GM21576 (cell line): ENCODE data around the gene CYB5B.

Source experiments
- ATAC-seq: cut with Tn5 transposase; IDR thresholded peaks from one replicate; pipeline ENCODE4 v1.9.1; 2021; ENCODE audit warnings: mild to moderate bottlenecking, moderate library complexity; ENCODE audit not compliant: unreplicated experiment

CYB5B gene

GRCh38 chr16:69443927-69444631 is 19.7 kb downstream of the CYB5B start:
- ATAC-seq, result no peak

GRCh38 chr16:69444873-69445517 is 20.6 kb downstream of the CYB5B start:
- no peak for ATAC-seq

GRCh38 chr16:69448470-69449193 is 24.2 kb downstream of the CYB5B start:
- no peak for ATAC-seq

GRCh38 chr16:69451166-69451565 is 26.7 kb downstream of the CYB5B start:
- no peak for ATAC-seq

GRCh38 chr16:69453936-69454335 is 29.5 kb downstream of the CYB5B start:
- ATAC-seq, result no peak

GRCh38 chr16:69463876-69464275 is 39.5 kb downstream of the CYB5B start:
- no peak for ATAC-seq

GRCh38 chr16:69465083-69465721 is 40.8 kb downstream of the CYB5B start:
- no peak for ATAC-seq

- no peak for ATAC-seq
Measured at GRCh38 chr16:69465881-69466280, 41.5 kb downstream of the CYB5B start.

GRCh38 chr16:69466547-69466946 is 42.1 kb downstream of the CYB5B start:
- ATAC-seq, result no peak

- no peak for ATAC-seq
Measured at GRCh38 chr16:69467080-69467479, 42.7 kb downstream of the CYB5B start.

GRCh38 chr16:69467531-69468204 is 43.2 kb downstream of the CYB5B start:
- ATAC-seq, result no peak

GRCh38 chr16:69469807-69470561 is 45.6 kb downstream of the CYB5B start:
- peak; percentile 42 for ATAC-seq

GRCh38 chr16:69471121-69471520 is 46.7 kb downstream of the CYB5B start:
- no peak for ATAC-seq

GRCh38 chr16:69474408-69474807 is 50.0 kb downstream of the CYB5B start:
- ATAC-seq, result no peak

- no peak for ATAC-seq
Measured at GRCh38 chr16:69476920-69477443, 52.6 kb downstream of the CYB5B start.

- no peak for ATAC-seq
Measured at GRCh38 chr16:69477546-69477945, 53.1 kb downstream of the CYB5B start.

GRCh38 chr16:69478685-69479084 is 54.3 kb downstream of the CYB5B start:
- ATAC-seq, result no peak

- ATAC-seq, result no peak
Measured at GRCh38 chr16:69479775-69480174, 55.4 kb downstream of the CYB5B start.

- no peak for ATAC-seq
Measured at GRCh38 chr16:69481901-69482341, 57.5 kb downstream of the CYB5B start.
